WI38 (cell line): ENCODE results near the gene PLEKHA7.

ENCODE experiments used
- H3K4me3 ChIP-seq: 2 replicates; pipeline ENCODE4 v1.5.1; 2011; ENCODE audit warnings: low read depth, mild to moderate bottlenecking, control low read depth, low read length
- CTCF ChIP-seq: IDR thresholded peaks from 2 replicates; pipeline ENCODE4 v1.5.1; 2012; ENCODE audit warnings: low read depth, mild to moderate bottlenecking, control low read depth, low read length

PLEKHA7 gene

DNA sequence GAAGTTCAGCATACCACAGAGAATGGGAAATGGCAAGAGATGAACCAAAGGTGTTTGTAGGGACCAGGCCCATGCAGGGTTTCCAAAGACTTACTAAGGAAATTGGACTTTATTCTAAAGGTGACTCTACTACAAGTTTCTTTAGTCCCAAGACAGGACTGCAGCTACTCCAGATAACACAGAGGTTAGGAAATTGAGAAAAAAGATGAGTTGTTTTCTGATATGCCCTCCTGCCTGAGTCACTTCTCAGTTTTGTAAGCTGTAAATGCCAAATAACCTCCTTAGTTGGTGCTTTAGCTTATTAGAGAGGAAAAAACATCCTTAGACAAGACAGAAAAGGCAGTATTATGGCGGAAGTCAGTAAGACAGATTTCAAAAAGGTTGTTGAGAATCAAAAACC is 179.8 kb downstream of the PLEKHA7 start:
- H3K4me3 ChIP-seq, result no peak overlapping the region
- TF ChIP-seq CTCF, result no peak

GRCh38 chr11:16833026-16833425 is 181.2 kb downstream of the PLEKHA7 start:
- H3K4me3 ChIP-seq, result no peak overlapping the region
- TF ChIP-seq CTCF, result no peak

GRCh38 chr11:16832193-16832539 is 182.0 kb downstream of the PLEKHA7 start:
- H3K4me3 ChIP-seq, result no peak overlapping the region
- TF ChIP-seq CTCF, result no peak

DNA sequence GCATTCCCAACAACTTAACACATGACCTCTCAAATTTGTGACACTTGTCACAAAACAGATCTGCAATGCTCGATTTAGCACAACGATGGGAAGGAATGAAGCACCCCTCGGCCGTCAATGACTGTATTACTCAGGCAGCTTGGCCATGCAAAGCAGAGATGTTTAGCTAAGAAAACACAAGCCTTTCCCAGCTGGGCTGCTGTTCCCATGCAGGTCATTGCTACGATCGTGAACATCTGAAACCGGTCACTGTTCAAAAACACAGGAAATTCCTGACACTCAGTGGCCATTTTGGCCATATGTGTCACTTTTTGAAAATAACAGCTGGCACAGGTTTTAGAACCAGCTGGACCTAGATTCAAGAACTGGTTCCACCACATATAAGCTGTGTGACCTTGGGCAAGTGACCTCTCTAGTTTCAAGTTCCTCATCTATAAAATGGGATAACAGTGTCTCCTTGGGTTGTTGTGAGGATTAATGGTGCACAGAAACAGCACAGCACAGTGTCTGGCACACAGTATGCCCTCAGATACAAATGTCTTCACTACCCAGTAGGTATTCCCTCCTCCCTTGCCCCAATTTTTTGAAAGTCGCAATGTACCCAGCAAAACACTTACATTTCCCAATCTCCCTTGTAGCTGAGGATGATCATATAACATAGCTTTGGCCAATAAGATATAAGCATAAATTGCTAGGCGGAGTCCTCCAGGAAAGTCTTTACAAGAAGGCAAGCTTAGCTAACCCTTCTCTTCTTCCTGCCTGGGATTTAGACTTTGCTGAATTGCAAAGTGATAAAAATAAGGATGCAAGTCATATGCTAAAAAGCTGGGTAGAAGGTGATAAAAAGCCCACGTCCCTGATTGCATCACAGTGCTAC is 182.7 kb downstream of the PLEKHA7 start:
- H3K4me3 ChIP-seq, result no peak overlapping the region
- TF ChIP-seq CTCF, result no peak

DNA sequence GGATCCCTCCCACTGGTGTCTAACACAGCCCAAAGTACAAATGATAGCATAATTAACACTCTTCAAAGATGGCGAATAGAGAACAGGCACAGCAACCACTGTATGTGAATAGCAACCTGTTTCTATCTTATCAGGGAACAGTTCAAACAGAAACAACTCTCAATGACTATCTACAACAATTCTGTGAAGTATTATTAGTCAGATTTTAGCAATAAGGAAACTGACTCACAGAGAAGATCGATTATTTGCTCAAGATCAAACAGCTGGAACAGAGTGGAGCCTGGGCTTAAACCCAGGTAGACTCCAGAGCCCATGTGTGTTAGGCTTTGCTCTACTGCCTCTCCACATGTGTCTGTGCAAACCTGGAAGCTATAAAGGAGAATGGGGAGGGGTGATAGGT is 187.1 kb downstream of the PLEKHA7 start:
- no peak overlapping the region for H3K4me3 ChIP-seq
- TF ChIP-seq CTCF, result no peak

- H3K4me3 ChIP-seq, result no peak overlapping the region
- TF ChIP-seq CTCF, result no peak
Measured at GRCh38 chr11:16825968-16826367, 188.2 kb downstream of the PLEKHA7 start.

- no peak overlapping the region for H3K4me3 ChIP-seq
- no peak for TF ChIP-seq CTCF
Measured at GRCh38 chr11:16825101-16825500, 189.1 kb downstream of the PLEKHA7 start.
